Tibial artery (tissue), 4 donors: ENCODE data around the gene AP2A1.

Experiments
- DNase-seq, 2 donors: peaks; one replicate each; pipeline ENCODE4 v3.0.0-alpha.2; 2019
- H3K27ac ChIP-seq, 2 donors: fragments of 200-600 bp; sonication (generic) in 1 of 2; 1 replicate in 1 of 2; 2 replicates in 1 of 2; pipeline ENCODE4 v1.5.1; 2018 to 2019; ENCODE audit warnings: mild to moderate bottlenecking in 1 of 2
- H3K27me3 ChIP-seq, 2 donors: fragments of 200-600 bp; sonication (generic) in 1 of 2; one replicate each; pipeline versions ENCODE4 v1.5.1 to v1.6.0; 2016 to 2019
- H3K36me3 ChIP-seq, 3 donors: fragments of 200-600 bp; sonication (generic) in 2 of 3; one replicate each; pipeline ENCODE4 v1.5.1; 2016 to 2019; ENCODE audit warnings: mild to moderate bottlenecking in 2 of 3
- H3K4me1 ChIP-seq, 4 donors: fragments of 200-600 bp; sonication (generic) in 2 of 4; 1 replicate in 3 of 4; 2 replicates in 1 of 4; pipeline ENCODE4 v1.5.1; 2016 to 2019
- H3K4me3 ChIP-seq, 2 donors: fragments of 200-600 bp; sonication (generic) in 1 of 2; 1 replicate in 1 of 2; 2 replicates in 1 of 2; pipeline ENCODE4 v1.5.1; 2018 to 2019; ENCODE audit warnings: mild to moderate bottlenecking in 2 of 2
- H3K9me3 ChIP-seq, 3 donors: fragments of 200-600 bp; sonication (generic) in 1 of 3; one replicate each; pipeline ENCODE4 v1.5.1; 2016 to 2019
- intact Hi-C: fragments of 100-400 bp; cut with DNase I; formaldehyde crosslinking; loops from one replicate; pipeline ENCODE4 v1.15.0; 2023; ENCODE audit warnings: low total_unique reads
- TF ChIP-seq, protein P1 (sequence below), 2 experiments: fragments of 200-600 bp in 1 of 2; fragments of 450-650 bp in 1 of 2; IDR thresholded peaks; one replicate each; pipeline ENCODE4 v1.5.1; 2017 to 2019; ENCODE audit warnings: antibody characterized with exemption in 2 of 2, mild to moderate bottlenecking in 1 of 2, moderate library complexity in 1 of 2

The AP2A1 gene

DNA sequence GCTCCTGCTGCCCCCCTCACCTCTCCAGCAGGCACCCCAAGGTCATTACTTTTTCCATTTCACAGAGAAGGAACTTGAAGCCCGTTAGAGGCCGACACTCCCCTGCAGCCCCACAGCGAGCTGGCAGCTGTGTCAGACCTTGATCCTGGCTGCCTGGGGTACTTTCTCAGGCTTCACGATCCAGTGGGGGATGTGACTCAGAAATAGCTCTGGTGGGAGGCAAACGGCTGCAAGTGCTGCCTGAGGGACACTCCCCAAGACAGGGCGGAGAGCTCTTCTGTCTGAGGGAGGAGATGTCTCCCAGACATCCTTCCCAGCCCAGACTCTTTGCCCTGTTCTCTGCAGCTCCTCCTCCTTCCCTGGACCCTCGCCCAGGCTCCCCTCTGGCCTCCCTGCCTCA lies 8.5 kb upstream of the AP2A1 start:
- H3K4me3 ChIP-seq = no peak overlapping the region
- H3K27ac ChIP-seq = no peak overlapping the region
- TF ChIP-seq, protein P1, sequence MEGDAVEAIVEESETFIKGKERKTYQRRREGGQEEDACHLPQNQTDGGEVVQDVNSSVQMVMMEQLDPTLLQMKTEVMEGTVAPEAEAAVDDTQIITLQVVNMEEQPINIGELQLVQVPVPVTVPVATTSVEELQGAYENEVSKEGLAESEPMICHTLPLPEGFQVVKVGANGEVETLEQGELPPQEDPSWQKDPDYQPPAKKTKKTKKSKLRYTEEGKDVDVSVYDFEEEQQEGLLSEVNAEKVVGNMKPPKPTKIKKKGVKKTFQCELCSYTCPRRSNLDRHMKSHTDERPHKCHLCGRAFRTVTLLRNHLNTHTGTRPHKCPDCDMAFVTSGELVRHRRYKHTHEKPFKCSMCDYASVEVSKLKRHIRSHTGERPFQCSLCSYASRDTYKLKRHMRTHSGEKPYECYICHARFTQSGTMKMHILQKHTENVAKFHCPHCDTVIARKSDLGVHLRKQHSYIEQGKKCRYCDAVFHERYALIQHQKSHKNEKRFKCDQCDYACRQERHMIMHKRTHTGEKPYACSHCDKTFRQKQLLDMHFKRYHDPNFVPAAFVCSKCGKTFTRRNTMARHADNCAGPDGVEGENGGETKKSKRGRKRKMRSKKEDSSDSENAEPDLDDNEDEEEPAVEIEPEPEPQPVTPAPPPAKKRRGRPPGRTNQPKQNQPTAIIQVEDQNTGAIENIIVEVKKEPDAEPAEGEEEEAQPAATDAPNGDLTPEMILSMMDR (IDR thresholded peaks at IDR 0.05) = no peak
- H3K9me3 ChIP-seq = peaks cover 2 to 12% (median 4%) of the 10 kb centered on the region in 3 donors
- no peaks in the 10 kb centered on the region for H3K36me3 ChIP-seq
- intact Hi-C loops = no loop called here
- no peaks in the 10 kb centered on the region for H3K27me3 ChIP-seq
- peaks cover 0 to 5% (median 0%) of the 10 kb centered on the region in 4 donors for H3K4me1 ChIP-seq
- DNase-seq = no peak

- Histone ChIP-seq H3K4me1 (peaks cover 0 to 16% (median 7%) of the 10 kb centered on the region in 4 donors), H3K27ac (peak overlapping the region; percentile 28 to 66), H3K36me3 (no peaks in the 10 kb centered on the region), H3K4me3 (no peak overlapping the region), H3K27me3 (no peaks in the 10 kb centered on the region), H3K9me3 (peaks cover 0 to 2% (median 0%) of the 10 kb centered on the region in 3 donors)
- intact Hi-C loops = loop anchor here (10.0 kb wide), 1 partner anchor 104 kb away; the partner anchor contains the start of gene PNKP
- TF ChIP-seq, protein P1 (IDR thresholded peaks at IDR 0.05) = no peak
- no peak for DNase-seq
Observed at GRCh38 chr19:49761249-49761624, 5.6 kb upstream of the AP2A1 start.

DNA sequence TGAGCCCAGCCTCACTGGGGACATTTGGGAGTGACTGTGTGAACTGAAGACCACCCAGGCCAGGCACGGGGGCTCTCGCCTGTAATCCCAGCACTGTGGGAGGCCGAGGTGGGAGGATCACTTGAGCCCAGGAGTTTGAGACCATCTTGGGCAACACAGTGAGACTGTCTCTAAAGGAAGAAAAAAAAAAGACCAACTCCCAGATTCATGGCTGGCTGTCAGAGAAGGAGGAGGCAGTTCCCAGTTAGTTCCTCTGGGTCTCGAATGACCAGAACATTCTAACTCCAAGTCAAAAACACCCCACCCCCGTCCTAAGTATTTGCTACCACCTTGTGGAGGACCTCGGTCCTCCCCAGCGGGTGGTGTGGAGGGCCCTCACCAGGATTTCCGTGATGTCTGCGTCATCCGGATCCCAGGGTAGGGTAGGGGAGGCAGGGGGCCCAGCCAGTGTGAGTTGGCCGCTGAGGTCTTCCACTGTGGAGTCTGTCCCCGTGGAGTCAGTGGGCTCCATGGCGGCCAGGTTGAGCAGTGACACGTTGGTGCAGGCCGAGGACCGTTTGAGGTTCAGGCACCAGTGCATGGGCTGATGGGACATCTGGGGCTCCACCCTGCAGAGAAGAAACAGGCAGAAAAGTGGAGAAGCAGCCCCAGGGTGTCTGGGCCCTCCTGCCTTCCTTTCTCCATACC lies 5.0 kb upstream of the AP2A1 start:
- no peaks in the 10 kb centered on the region for H3K27me3 ChIP-seq
- intact Hi-C loops = loop anchor here (10.0 kb wide), 1 partner anchor 103 kb away; the partner anchor contains the start of gene PNKP
- no peaks in the 10 kb centered on the region for H3K9me3 ChIP-seq
- DNase-seq = peak in 1 of 2 donors; percentile 40
- TF ChIP-seq, protein P1 (IDR thresholded peaks at IDR 0.05) = no peak
- H3K27ac ChIP-seq = peak overlapping the region; percentile 28 to 66
- H3K4me1 ChIP-seq = peaks cover 0 to 16% (median 7%) of the 10 kb centered on the region in 4 donors
- H3K4me3 ChIP-seq = no peak overlapping the region
- H3K36me3 ChIP-seq = no peaks in the 10 kb centered on the region

- H3K27me3 ChIP-seq = no peaks in the 10 kb centered on the region
- no peaks in the 10 kb centered on the region for H3K36me3 ChIP-seq
- H3K27ac ChIP-seq = peak within 1 kb of the TSS; percentile 28 to 66
- intact Hi-C loops = loop anchor here (10.0 kb wide), 1 partner anchor 102 kb away; the partner anchor contains the start of gene PNKP
- no peak for DNase-seq
- no peaks in the 10 kb centered on the region for H3K9me3 ChIP-seq
- TF ChIP-seq, protein P1 (IDR thresholded peaks at IDR 0.05) = no peak
- H3K4me1 ChIP-seq = peaks cover 0 to 26% (median 17%) of the 10 kb centered on the region in 4 donors
- no peak within 1 kb of the TSS for H3K4me3 ChIP-seq
Observed at GRCh38 chr19:49763230-49763629, 3.6 kb upstream of the AP2A1 start, which contains the start of gene TSKS. TSS of gene TSKS (minus strand) at chr19:49763306. CDS start at chr19:49763247, 59 bp downstream.

- DNase-seq = no peak
- Histone ChIP-seq H3K4me1 (peaks cover 0 to 37% (median 28%) of the 10 kb centered on the region in 4 donors), H3K27me3 (no peaks in the 10 kb centered on the region), H3K4me3 (no peak overlapping the region), H3K27ac (no peak overlapping the region), H3K9me3 (no peaks in the 10 kb centered on the region), H3K36me3 (no peaks in the 10 kb centered on the region)
- TF ChIP-seq, protein P1 (IDR thresholded peaks at IDR 0.05) = no peak
- intact Hi-C loops = loop anchor here (10.0 kb wide), 1 partner anchor 100 kb away; the partner anchor contains the start of gene PNKP
Observed at GRCh38 chr19:49764341-49764740, 2.5 kb upstream of the AP2A1 start.
